Inflammatory macrophage treated with lipopolysaccharide for 4 hours (primary cell): ENCODE measurements around the gene ARID5A.
A peak's percentile ranks its signal among the peaks of the same experiment; 100 is the strongest.
"Not testable (repeated sequence)": the region's sequence is repeated elsewhere in the genome, so short reads cannot be mapped to it uniquely, and the experiment has no call there.

ENCODE experiments used
- DNase-seq: peaks from one replicate; pipeline ENCODE4 v3.0.0-alpha.2; 2020

ARID5A gene

GRCh38 chr2:96542357-96542977 is 5.9 kb downstream of the ARID5A start:
- no peak for DNase-seq

DNA sequence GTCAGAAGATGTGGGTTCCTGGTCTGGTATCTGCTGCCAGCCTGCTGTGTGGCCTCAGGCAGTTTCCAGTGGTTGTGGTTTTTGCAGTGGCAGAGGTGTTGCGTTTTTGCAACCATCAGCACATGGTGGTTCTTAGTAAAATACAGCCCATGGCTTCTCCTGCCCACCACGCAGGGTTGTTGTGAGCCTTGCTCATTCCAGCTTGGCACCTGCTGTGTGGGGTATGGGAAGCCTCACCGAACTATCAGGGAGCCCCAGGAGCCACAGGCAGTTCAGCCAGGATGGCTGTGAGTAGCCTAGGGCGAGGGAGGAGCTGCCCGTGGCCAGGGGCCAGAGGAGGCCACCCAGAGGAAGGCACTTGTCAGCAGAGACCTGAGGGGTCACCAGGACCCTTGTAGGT is 9.8 kb downstream of the ARID5A start:
- no peak for DNase-seq

- no peak for DNase-seq
Observed at GRCh38 chr2:96546797-96547196, 10.2 kb downstream of the ARID5A start.

GRCh38 chr2:96547203-96547641 is 10.7 kb downstream of the ARID5A start:
- DNase-seq, result no peak

DNA sequence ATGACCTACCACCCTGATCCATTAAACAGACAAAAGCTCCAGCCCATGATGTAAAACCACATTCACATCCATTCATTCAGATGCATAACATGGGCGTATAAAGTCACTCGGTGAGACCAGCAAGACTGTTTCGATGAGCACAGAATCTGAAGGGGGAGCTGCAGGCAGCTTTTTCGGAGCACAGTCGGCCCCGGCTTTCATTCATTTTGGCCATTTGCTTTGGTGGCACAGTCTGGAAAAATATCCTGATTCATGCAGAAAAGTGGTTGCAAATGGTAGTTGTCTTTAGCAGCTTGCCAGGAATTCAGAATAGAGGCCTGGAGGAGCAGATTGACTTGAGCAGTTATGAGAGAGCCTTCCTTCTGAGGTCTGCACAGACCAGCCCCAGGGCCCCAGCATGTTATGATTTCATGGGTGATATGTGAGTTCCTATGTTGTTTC is 11.2 kb downstream of the ARID5A start:
- no peak for DNase-seq

DNA sequence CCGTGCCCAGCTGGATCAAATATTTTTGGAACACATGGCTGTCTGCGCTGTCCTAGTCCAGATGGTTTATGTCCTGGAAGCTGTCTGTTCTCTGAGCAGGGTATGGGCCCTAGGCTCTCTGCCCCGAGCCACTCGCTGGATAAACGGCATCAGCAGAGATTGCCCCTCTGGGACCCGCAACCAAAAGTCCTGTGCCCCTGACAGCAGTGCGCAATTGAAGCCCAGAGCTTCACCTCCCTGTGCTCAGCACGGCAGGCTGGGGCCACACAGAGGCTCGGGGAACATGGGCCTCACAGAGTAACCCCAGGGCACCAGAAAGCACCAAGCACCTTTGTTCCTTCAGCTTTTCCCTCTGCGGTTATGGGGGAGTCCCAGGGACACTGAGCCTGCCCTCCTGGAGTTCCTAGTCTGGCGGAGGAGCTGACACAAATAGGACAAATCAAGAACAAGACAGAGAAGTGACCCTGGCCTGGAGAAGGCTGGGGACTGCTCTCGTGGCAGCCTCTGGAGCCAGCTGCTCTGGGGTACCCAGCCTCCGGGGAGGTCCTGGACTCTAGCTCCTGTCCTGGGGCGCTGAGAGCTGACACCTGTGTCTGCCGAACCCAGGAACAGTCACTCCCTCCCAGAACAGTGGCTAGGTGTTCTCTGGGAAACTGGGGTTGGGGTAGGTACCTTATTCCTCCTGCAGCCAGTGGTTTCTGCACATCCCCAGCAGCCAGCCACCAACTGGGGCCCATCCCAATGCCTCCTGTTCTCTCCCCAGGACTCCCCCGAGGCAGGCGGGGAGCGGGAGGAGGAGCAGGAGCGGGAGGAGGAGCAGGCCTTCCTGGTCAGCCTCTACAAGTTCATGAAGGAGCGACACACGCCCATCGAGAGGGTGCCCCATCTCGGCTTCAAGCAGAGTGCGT is 12.3 kb downstream of the ARID5A start:
- no peak for DNase-seq

- no peak for DNase-seq
Observed at GRCh38 chr2:96549466-96549785, 12.9 kb downstream of the ARID5A start.

DNA sequence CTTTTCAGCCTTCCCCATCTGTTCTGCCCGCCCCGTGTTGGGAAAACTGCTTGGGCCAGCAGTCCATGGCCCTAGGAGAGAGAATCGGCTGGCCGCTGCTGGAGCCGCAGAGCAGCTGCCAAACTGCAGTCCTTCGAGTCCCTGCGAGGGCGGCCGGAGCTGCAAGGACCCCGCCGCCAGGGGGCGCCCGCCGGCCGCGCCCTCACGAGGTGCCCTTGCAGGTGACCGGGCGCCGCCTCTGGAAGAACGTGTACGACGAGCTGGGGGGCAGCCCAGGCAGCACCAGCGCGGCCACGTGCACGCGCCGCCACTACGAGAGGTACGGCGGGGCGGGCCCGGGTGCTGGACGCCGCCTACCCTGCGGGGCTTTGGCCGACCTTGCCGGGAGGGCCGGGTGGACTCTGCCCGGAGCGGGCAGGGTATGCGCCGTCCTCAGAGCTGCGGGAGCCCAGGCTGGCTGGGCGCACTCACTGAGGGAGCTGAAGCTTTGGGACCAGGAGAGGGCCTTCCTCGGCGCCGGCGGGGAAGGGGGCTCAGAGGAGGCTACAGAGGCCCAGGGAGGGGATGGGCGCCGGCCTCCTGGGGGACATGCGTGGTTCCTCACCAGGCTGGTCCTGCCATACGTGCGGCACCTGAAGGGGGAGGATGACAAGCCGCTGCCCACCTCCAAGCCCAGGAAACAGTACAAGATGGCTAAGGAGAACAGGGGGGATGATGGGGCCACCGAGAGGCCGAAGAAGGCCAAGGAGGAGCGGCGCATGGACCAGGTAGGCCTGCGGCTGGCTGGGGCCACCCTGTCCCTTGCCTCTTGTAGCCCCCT is 13.6 kb downstream of the ARID5A start:
- DNase-seq, result no peak

DNA sequence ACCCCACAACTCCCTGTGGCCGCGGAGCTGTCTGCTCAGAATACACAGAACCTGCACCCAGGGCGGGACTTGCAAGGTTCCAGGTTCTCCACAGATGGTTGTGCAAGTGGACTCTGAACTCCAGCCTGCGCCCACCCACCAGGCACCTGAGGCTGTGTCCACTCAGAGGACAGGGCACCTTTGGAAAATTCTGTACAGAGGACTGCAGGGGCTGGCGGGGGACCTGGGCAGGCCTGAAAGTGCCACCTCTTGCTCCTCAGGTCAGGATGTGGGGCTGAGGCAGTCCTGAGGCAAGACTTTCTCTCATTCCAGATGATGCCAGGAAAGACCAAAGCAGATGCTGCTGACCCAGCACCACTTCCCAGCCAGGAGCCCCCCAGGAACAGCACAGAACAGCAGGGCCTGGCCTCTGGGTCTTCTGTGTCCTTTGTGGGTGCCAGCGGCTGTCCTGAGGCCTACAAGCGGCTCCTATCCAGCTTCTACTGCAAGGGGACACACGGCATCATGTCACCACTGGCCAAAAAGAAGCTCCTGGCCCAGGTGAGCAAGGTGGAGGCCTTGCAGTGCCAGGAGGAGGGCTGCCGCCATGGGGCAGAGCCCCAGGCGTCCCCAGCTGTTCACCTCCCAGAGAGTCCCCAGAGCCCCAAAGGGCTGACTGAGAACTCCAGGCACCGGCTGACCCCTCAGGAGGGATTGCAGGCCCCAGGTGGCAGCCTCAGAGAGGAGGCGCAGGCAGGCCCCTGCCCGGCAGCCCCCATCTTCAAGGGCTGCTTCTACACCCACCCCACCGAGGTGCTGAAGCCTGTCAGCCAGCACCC is 14.4 kb downstream of the ARID5A start:
- no peak for DNase-seq

GRCh38 chr2:96551605-96552314 is 15.2 kb downstream of the ARID5A start:
- DNase-seq, result no peak

GRCh38 chr2:96552315-96553175 is 16.0 kb downstream of the ARID5A start:
- no peak for DNase-seq

GRCh38 chr2:96553176-96553956 is 16.8 kb downstream of the ARID5A start:
- no peak for DNase-seq

DNA sequence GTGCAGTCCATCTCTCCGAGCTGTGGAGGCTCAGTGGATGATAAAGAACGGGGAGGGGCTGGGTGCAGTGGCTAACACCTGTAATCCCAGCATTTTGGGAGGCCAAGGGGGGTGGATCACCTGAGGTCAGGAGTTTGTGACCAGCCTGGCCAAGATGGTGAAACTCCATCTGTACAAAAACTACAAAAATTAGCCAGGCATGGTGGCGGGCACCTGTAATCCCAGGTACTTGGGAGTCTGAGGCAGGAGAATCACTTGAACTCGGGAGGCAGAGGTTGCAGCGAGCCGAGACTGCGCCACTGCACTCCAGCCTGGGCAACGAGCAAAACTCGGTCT is 17.4 kb downstream of the ARID5A start:
- not testable (repeated sequence) for DNase-seq

DNA sequence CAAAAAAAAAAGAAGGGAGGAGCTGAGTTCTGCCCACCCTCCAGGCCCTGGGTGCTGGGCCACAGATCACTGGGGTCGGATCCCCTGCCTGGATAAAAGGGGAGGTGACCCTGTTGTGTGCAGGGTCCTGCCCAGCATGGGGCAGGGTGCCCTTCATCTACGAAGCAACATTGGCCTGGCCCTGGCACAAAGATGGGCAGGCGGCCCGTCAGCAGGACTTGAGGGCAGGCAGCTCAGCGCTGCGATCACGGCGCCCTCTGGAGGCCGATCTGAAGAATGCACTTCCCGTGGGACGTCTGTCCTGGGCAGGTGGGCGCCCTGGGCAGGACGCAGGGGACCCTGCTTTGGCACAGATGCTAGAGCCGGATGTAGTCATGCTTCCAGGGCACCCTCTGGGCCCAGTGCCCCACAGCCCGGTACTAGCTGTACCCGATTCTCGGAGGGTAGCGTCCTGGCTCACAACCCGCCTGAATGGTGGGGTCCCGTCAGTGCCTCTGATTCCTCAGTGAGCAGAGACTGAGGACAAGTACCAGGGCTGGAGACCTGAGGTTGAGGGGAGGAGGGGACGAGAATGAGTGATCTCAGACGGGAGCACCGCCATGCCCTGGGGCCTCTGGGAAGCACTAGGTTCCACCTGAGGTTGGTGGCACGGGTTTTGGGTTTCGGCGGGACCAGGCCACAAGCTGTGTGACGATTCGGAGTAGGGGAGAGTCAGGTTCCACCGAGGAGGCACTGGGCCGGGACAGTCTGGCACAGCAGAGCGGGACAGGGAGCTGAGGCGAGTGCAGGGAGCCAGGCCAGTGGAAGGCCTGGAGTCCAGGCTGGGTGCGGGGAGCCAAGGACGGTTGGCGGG is 18.0 kb downstream of the ARID5A start:
- peak; percentile 59 for DNase-seq

GRCh38 chr2:96555146-96555610 is 18.6 kb downstream of the ARID5A start:
- DNase-seq, result no peak

DNA sequence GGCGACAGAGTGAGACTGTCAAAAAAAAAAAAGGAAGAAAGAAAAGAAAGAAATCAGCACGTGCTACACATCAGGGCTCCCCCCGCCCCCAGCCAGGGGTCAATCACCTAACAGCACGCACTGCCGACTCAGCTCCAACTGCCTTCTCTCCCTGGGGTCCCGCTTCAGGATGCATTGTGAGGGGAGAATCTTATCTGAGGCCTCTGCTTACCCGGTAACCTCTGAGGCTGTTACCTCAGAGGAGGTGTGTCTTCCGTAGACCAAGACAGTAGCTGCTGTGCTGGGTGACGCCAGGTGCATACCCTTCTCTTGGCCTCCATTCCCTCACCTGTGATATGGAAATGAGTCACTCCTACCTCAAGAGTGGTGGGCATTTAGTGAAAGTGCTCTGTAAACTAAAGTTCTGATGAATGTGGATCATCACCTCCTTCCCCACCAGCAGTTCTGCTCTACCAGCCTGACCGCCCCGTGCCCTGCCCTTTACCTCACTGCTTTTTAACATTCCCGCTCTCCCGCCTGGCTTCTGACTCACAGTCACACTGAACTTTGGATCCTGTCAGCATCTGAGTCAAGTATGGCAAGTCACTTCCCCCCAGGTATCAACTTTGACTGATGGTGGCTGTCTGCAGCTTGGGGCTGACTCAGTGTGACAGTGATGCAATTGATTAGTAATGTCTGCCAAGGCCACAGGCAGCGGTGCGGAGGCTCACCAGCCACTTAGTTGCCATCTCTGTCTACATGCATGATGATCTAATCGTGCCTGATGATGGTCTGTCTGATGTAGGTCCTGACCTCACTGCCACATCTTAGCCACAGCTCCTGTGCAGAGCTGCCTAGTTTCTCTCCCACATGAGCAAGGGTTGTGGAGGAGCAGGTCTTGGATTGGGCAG is 20.1 kb downstream of the ARID5A start:
- peak; percentile 99 for DNase-seq

GRCh38 chr2:96557421-96557820 is 20.9 kb downstream of the ARID5A start:
- not testable (repeated sequence) for DNase-seq

- no peak for DNase-seq
Observed at GRCh38 chr2:96558061-96558460, 21.5 kb downstream of the ARID5A start.
